SK-N-MC (cell line): ENCODE data around the gene EPHA8.

Experiments
- DNase-seq: peaks from one replicate; pipeline ENCODE4 v3.0.0-alpha.2; 2011; ENCODE audit warnings: low read depth, low spot score
- H3K27ac ChIP-seq: fragments of 200-600 bp; sonication (generic); 2 replicates; pipeline ENCODE4 v1.5.1; 2016; ENCODE audit warnings: mixed run types
- H3K36me3 ChIP-seq: fragments of 200-600 bp; sonication (generic); 2 replicates; pipeline ENCODE4 v1.6.1; 2017; ENCODE audit warnings: antibody characterized with exemption, low read length, mixed read lengths; ENCODE audit not compliant: insufficient read depth
- H3K4me3 ChIP-seq: fragments of 200-600 bp; sonication (generic); 2 replicates; pipeline ENCODE4 v1.5.1; 2016
- H3K9ac ChIP-seq: fragments of 200-600 bp; sonication (generic); 2 replicates; pipeline ENCODE4 v1.8.0; 2017; ENCODE audit warnings: mixed run types, mixed read lengths; ENCODE audit not compliant: insufficient read length
- H3K9me3 ChIP-seq: fragments of 200-600 bp; sonication (generic); 2 replicates; pipeline ENCODE4 v1.6.1; 2017; ENCODE audit warnings: low read depth, mild to moderate bottlenecking, antibody characterized with exemption, low read length, moderate library complexity, mixed read lengths
- EZH2 ChIP-seq: fragments of 200-600 bp; sonication (generic); IDR thresholded peaks from one replicate; pipeline ENCODE4 v1.6.1; 2017; ENCODE audit warnings: antibody characterized with exemption
- FOXP2 ChIP-seq: optimal IDR thresholded peaks from 2 replicates; pipeline ENCODE3; 2011; ENCODE audit warnings: mild to moderate bottlenecking, moderate library complexity; ENCODE audit not compliant: insufficient read depth; ENCODE audit errors: extremely low read length, control extremely low read depth
- POLR2AphosphoS5 ChIP-seq: IDR thresholded peaks from 2 replicates; pipeline ENCODE4 v1.6.1; 2012; ENCODE audit warnings: mild to moderate bottlenecking, low read depth, low read length, borderline replicate concordance

EPHA8 gene

GRCh38 chr1:22612671-22613571 is 49.6 kb downstream of the EPHA8 start:
- Histone ChIP-seq H3K9me3 (no peaks in the 10 kb centered on the region), H3K27ac (no peak overlapping the region), H3K9ac (no peak overlapping the region), H3K36me3 (no peaks in the 10 kb centered on the region), H3K4me3 (no peak overlapping the region)
- DNase-seq = no peak
- TF ChIP-seq EZH2 (no peak), FOXP2 (no peak), POLR2AphosphoS5 (no peak)

GRCh38 chr1:22613572-22613918 is 50.3 kb downstream of the EPHA8 start:
- no peak for DNase-seq
- TF ChIP-seq FOXP2 (no peak), POLR2AphosphoS5 (no peak), EZH2 (no peak)
- Histone ChIP-seq H3K4me3 (no peak overlapping the region), H3K9ac (no peak overlapping the region), H3K9me3 (no peaks in the 10 kb centered on the region), H3K36me3 (no peaks in the 10 kb centered on the region), H3K27ac (no peak overlapping the region)

- TF ChIP-seq POLR2AphosphoS5 = no peak
- TF ChIP-seq EZH2 = no peak
- TF ChIP-seq FOXP2 = no peak
Observed at GRCh38 chr1:22613951-22614350, 50.7 kb downstream of the EPHA8 start.

GRCh38 chr1:22615886-22616285 is 52.6 kb downstream of the EPHA8 start:
- Histone ChIP-seq H3K9me3 (no peaks in the 10 kb centered on the region), H3K27ac (no peak overlapping the region), H3K9ac (no peak overlapping the region), H3K36me3 (no peaks in the 10 kb centered on the region), H3K4me3 (no peak overlapping the region)
- TF ChIP-seq POLR2AphosphoS5 = no peak
- no peak for TF ChIP-seq EZH2
- no peak for TF ChIP-seq FOXP2
- no peak for DNase-seq

More at GRCh38 chr1:22613951-22614350, 50.7 kb downstream of the EPHA8 start:
- H3K27ac ChIP-seq = no peak overlapping the region
- no peak for DNase-seq
- no peak overlapping the region for H3K4me3 ChIP-seq
- no peaks in the 10 kb centered on the region for H3K36me3 ChIP-seq
- no peak overlapping the region for H3K9ac ChIP-seq
- no peaks in the 10 kb centered on the region for H3K9me3 ChIP-seq

GRCh38 chr1:22616571-22616970 is 53.3 kb downstream of the EPHA8 start:
- no peak overlapping the region for H3K9ac ChIP-seq
- no peak overlapping the region for H3K4me3 ChIP-seq
- no peaks in the 10 kb centered on the region for H3K36me3 ChIP-seq
- TF ChIP-seq POLR2AphosphoS5 (no peak), FOXP2 (no peak), EZH2 (no peak)
- DNase-seq = no peak
- no peak overlapping the region for H3K27ac ChIP-seq
- no peaks in the 10 kb centered on the region for H3K9me3 ChIP-seq

GRCh38 chr1:22618056-22618455 is 54.8 kb downstream of the EPHA8 start:
- no peaks in the 10 kb centered on the region for H3K36me3 ChIP-seq
- DNase-seq = no peak
- H3K4me3 ChIP-seq = no peak overlapping the region
- no peak for TF ChIP-seq POLR2AphosphoS5
- no peak for TF ChIP-seq FOXP2
- no peak for TF ChIP-seq EZH2
- no peaks in the 10 kb centered on the region for H3K9me3 ChIP-seq
- no peak overlapping the region for H3K27ac ChIP-seq
- no peak overlapping the region for H3K9ac ChIP-seq

- no peaks in the 10 kb centered on the region for H3K36me3 ChIP-seq
- no peak overlapping the region for H3K27ac ChIP-seq
- no peak for TF ChIP-seq POLR2AphosphoS5
- peak; percentile 23 for TF ChIP-seq EZH2
- DNase-seq = no peak
- no peak overlapping the region for H3K4me3 ChIP-seq
- no peaks in the 10 kb centered on the region for H3K9me3 ChIP-seq
- no peak overlapping the region for H3K9ac ChIP-seq
Observed at GRCh38 chr1:22619252-22619651, 56.0 kb downstream of the EPHA8 start.

GRCh38 chr1:22619798-22620197 is 56.5 kb downstream of the EPHA8 start:
- no peak for TF ChIP-seq POLR2AphosphoS5
- peak; percentile 58 for TF ChIP-seq EZH2
- Histone ChIP-seq H3K36me3 (no peaks in the 10 kb centered on the region), H3K27ac (no peak overlapping the region), H3K9me3 (no peaks in the 10 kb centered on the region), H3K9ac (no peak overlapping the region), H3K4me3 (no peak overlapping the region)
- DNase-seq = no peak

- Histone ChIP-seq H3K9me3 (no peaks in the 10 kb centered on the region), H3K4me3 (no peak overlapping the region), H3K9ac (no peak overlapping the region), H3K36me3 (no peaks in the 10 kb centered on the region), H3K27ac (no peak overlapping the region)
- DNase-seq = no peak
- TF ChIP-seq FOXP2 (no peak), POLR2AphosphoS5 (no peak), EZH2 (no peak)
Observed at GRCh38 chr1:22621761-22622160, 58.5 kb downstream of the EPHA8 start.
